ENCODE data around the gene EIF3K.

The EIF3K gene

DNA sequence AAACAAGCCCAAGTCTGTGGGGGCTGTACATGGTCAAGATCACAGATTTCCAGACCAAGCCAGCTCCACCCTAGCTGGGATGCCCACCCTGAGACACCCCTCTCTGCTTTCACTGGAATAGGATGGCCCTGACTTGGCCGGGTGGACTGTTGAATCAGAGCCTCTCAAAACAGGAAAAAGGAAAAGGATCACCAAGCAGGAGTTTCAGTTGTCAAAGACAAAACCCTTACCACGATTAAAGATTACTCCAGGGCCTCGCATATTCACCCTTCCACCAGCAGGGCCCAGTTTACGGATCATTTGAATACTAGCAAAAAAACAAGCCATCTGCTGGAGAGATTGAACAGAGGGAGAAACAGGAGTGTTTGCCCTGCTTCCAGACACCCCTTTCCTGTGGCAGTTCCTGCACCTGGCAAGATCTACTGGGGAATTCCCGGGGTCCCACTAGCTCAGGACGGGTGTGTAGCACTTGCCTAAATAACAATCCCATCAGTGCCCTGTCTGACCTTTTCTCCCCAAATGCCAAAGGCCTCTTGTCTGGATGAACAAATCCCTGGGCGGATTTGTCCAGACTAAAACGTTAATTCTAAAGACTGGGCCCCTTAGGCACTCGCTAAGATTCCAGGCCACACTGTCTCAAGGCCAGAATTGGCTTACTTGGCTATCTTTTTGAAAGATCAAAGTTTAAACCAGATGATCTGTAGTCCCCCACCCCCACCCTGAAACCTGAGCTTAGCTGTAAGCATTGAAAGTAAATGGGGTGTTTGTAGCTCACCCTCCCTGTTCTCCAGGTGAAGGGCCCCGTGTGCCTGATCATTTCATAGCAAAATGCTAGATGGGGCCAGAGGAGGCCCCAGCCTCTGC lies 66.9 kb downstream of the EIF3K start:
- Histone ChIP-seq H3K27ac (ENCODE audit: low read depth, low read length, severe bottlenecking) (peak overlapping the region; percentile 91), H3K36me3 (ENCODE audit: control insufficient read depth, insufficient read depth, low read length) (peaks cover 69% of the 10 kb centered on the region), H3K9me3 (ENCODE audit: control insufficient read depth, low read length) (no peaks in the 10 kb centered on the region), H3K4me1 (ENCODE audit: control insufficient read depth, insufficient read depth, low read length, poor library complexity, severe bottlenecking) (peaks cover 57% of the 10 kb centered on the region), H3K4me3 (ENCODE audit: extremely low read depth, insufficient read depth, low read length, poor library complexity, severe bottlenecking) (no peak overlapping the region)
- 51 to 56% methylated on average over 5 of the region's 10 CpGs for WGBS, 2 experiments (ENCODE audit: insufficient coverage in 2 of 2)

DNA sequence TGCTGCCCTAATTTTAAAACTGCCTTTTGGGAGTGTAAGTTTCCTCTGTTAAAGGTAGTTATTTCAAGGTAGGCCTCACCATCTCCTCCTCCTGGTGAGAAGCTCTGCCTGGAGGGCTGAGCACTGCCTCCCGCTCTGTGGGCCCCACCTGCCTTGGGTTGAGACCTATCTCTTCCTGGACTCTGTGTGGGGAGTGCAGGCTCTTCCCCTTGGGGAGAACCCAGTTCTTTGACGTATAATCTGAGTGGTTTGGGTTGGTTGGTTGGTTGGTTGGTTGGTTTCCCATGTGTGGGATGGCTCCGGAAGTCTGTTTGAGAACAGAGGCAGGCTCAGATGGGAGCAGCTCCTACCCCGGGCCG lies 67.5 kb downstream of the EIF3K start:
- WGBS, 2 experiments (ENCODE audit: insufficient coverage in 2 of 2) = 100% methylated on average over 2 of the region's 5 CpGs; no CpG with 5 or more reads in 1 of the 2 experiments
- H3K4me3 ChIP-seq (ENCODE audit: extremely low read depth, insufficient read depth, low read length, poor library complexity, severe bottlenecking) = no peak overlapping the region
- no peaks in the 10 kb centered on the region for H3K9me3 ChIP-seq (ENCODE audit: control insufficient read depth, low read length)
- H3K36me3 ChIP-seq (ENCODE audit: control insufficient read depth, insufficient read depth, low read length) = peaks cover 64% of the 10 kb centered on the region
- peaks cover 59% of the 10 kb centered on the region for H3K4me1 ChIP-seq (ENCODE audit: control insufficient read depth, insufficient read depth, low read length, poor library complexity, severe bottlenecking)
- peak overlapping the region; percentile 91 for H3K27ac ChIP-seq (ENCODE audit: low read depth, low read length, severe bottlenecking)
